Activated CD4-positive, alpha-beta memory T cell treated with anti-CD3 and anti-CD28 coated beads for 36 hours (primary cell): ENCODE measurements around the gene GINS2. TPM values are rescaled to one million over a fixed set of nuclear protein-coding genes. Genes with fewer than 3 reads are reported as not detected.

Experiments used
- CTCF ChIA-PET: fragments of 350-600 bp; sonication (Branson Sonifier 250); formaldehyde crosslinking; loops from one replicate; lab custom pipeline; 2021; ENCODE audit warnings: antibody characterized with exemption, inconsistent platforms; lab: Charles Lee
- POLR2A ChIA-PET: fragments of 350-600 bp; sonication (Branson Sonifier 250); formaldehyde crosslinking; loops from one replicate; lab custom pipeline; 2021; ENCODE audit warnings: antibody characterized with exemption; lab: Charles Lee
- DNase-seq: peaks from one replicate; pipeline ENCODE4 v3.0.0-alpha.2; 2020
- H3K27ac Mint-ChIP-seq: one replicate; pipeline ENCODE4 v1.8.0; 2021; ENCODE audit warnings: mixed read lengths
- H3K27me3 Mint-ChIP-seq: one replicate; pipeline ENCODE4 v1.8.0; 2021; ENCODE audit warnings: mixed read lengths
- H3K36me3 Mint-ChIP-seq: one replicate; pipeline ENCODE4 v1.8.0; 2021; ENCODE audit warnings: mixed read lengths
- H3K4me1 Mint-ChIP-seq: one replicate; pipeline ENCODE4 v1.8.0; 2021; ENCODE audit warnings: low read depth, mixed read lengths
- H3K4me3 Mint-ChIP-seq: one replicate; pipeline ENCODE4 v1.8.0; 2021; ENCODE audit warnings: mild to moderate bottlenecking, mixed read lengths
- H3K9me3 Mint-ChIP-seq: one replicate; pipeline ENCODE4 v1.8.0; 2021; ENCODE audit warnings: mixed read lengths
- intact Hi-C: fragments of 100-400 bp; cut with micrococcal nuclease; formaldehyde crosslinking; loops from one replicate; pipeline ENCODE4 v1.15.1; 2023
- total RNA-seq, 2 experiments: library from RNA; stranded (reverse); gene quantifications; one replicate each; pipeline ENCODE4 v1.2.3, GENCODE V29; 2021

GINS2 gene
- total RNA-seq: 10 to 100 TPM; 66.9 to 67.8 TPM

GRCh38 chr16:85688586-85689284 is at the start of gene GINS2:
Gene GINS2, minus strand, starts transcription at chr16:85688954. Its CDS starts 56 bp downstream, at chr16:85688898.
- Mint-ChIP-seq H3K9me3 (no peaks in the 10 kb centered on the region), H3K4me1 (peaks cover 15% of the 10 kb centered on the region), H3K27me3 (no peaks in the 10 kb centered on the region), H3K27ac (peak within 1 kb of the TSS; percentile 67), H3K4me3 (peak within 1 kb of the TSS; percentile 88), H3K36me3 (peaks cover 16% of the 10 kb centered on the region)
- peak; percentile 95 for DNase-seq
- POLR2A ChIA-PET: interaction anchor here (1.4 kb wide), 1 partner anchor 21 kb away, joined by 3 read pairs; no protein-coding TSS in a partner anchor
- intact Hi-C loops: loop anchor here (2.0 to 5.0 kb wide), 3 partner anchors 76 to 248 kb away; partner anchors contain the start of gene GSE1
- CTCF ChIA-PET: interaction anchor here (1.0 to 1.1 kb wide), 2 partner anchors 29 to 74 kb away, joined by 3 read pairs; no protein-coding TSS in a partner anchor

GRCh38 chr16:85736921-85737320 is 48.2 kb upstream of the GINS2 start:
- no peak overlapping the region for H3K4me3 Mint-ChIP-seq
- CTCF ChIA-PET: interaction anchor here (1.0 kb wide), 1 partner anchor 82 kb away, joined by 3 read pairs; no protein-coding TSS in a partner anchor
- POLR2A ChIA-PET: no interaction called here
- no peaks in the 10 kb centered on the region for H3K36me3 Mint-ChIP-seq
- DNase-seq: no peak
- no peaks in the 10 kb centered on the region for H3K9me3 Mint-ChIP-seq
- H3K27me3 Mint-ChIP-seq: no peaks in the 10 kb centered on the region
- H3K27ac Mint-ChIP-seq: no peak overlapping the region
- H3K4me1 Mint-ChIP-seq: peaks cover 15% of the 10 kb centered on the region
- intact Hi-C loops: no loop called here

GRCh38 chr16:85735946-85736345 is 47.2 kb upstream of the GINS2 start:
- no peak for DNase-seq
- peaks cover 15% of the 10 kb centered on the region for H3K4me1 Mint-ChIP-seq
- intact Hi-C loops: no loop called here
- POLR2A ChIA-PET: no interaction called here
- no peaks in the 10 kb centered on the region for H3K9me3 Mint-ChIP-seq
- no peaks in the 10 kb centered on the region for H3K27me3 Mint-ChIP-seq
- no peak overlapping the region for H3K27ac Mint-ChIP-seq
- CTCF ChIA-PET: interaction anchor here (1.0 kb wide), 1 partner anchor 83 kb away, joined by 3 read pairs; no protein-coding TSS in a partner anchor
- no peak overlapping the region for H3K4me3 Mint-ChIP-seq
- no peaks in the 10 kb centered on the region for H3K36me3 Mint-ChIP-seq

GRCh38 chr16:85735225-85735635 is 46.5 kb upstream of the GINS2 start:
- intact Hi-C loops: no loop called here
- peaks cover 15% of the 10 kb centered on the region for H3K4me1 Mint-ChIP-seq
- POLR2A ChIA-PET: no interaction called here
- H3K9me3 Mint-ChIP-seq: no peaks in the 10 kb centered on the region
- CTCF ChIA-PET: no interaction called here
- no peak overlapping the region for H3K27ac Mint-ChIP-seq
- peak; percentile 66 for DNase-seq
- H3K27me3 Mint-ChIP-seq: no peaks in the 10 kb centered on the region
- H3K4me3 Mint-ChIP-seq: no peak overlapping the region
- H3K36me3 Mint-ChIP-seq: no peaks in the 10 kb centered on the region

GRCh38 chr16:85734311-85735017 is 45.7 kb upstream of the GINS2 start:
- no peaks in the 10 kb centered on the region for H3K9me3 Mint-ChIP-seq
- DNase-seq: no peak
- peaks cover 15% of the 10 kb centered on the region for H3K4me1 Mint-ChIP-seq
- H3K36me3 Mint-ChIP-seq: no peaks in the 10 kb centered on the region
- intact Hi-C loops: no loop called here
- no peak overlapping the region for H3K27ac Mint-ChIP-seq
- no peaks in the 10 kb centered on the region for H3K27me3 Mint-ChIP-seq
- CTCF ChIA-PET: no interaction called here
- H3K4me3 Mint-ChIP-seq: no peak overlapping the region
- POLR2A ChIA-PET: no interaction called here

GRCh38 chr16:85733839-85734170 is 45.1 kb upstream of the GINS2 start:
- DNase-seq: no peak
- CTCF ChIA-PET: no interaction called here
- H3K27me3 Mint-ChIP-seq: no peaks in the 10 kb centered on the region
- intact Hi-C loops: no loop called here
- H3K4me1 Mint-ChIP-seq: peaks cover 15% of the 10 kb centered on the region
- no peaks in the 10 kb centered on the region for H3K36me3 Mint-ChIP-seq
- no peak overlapping the region for H3K4me3 Mint-ChIP-seq
- no peaks in the 10 kb centered on the region for H3K9me3 Mint-ChIP-seq
- no peak overlapping the region for H3K27ac Mint-ChIP-seq
- POLR2A ChIA-PET: no interaction called here

GRCh38 chr16:85733155-85733838 is 44.5 kb upstream of the GINS2 start:
- H3K4me3 Mint-ChIP-seq: no peak overlapping the region
- intact Hi-C loops: no loop called here

GRCh38 chr16:85731179-85731578 is 42.4 kb upstream of the GINS2 start:
- POLR2A ChIA-PET: no interaction called here
- intact Hi-C loops: no loop called here
- H3K36me3 Mint-ChIP-seq: no peaks in the 10 kb centered on the region
- H3K4me1 Mint-ChIP-seq: peaks cover 13% of the 10 kb centered on the region
- no peak for DNase-seq
- no peaks in the 10 kb centered on the region for H3K27me3 Mint-ChIP-seq
- CTCF ChIA-PET: interaction anchor here (0.9 kb wide), 1 partner anchor 115 kb away, joined by 3 read pairs; no protein-coding TSS in a partner anchor
- H3K9me3 Mint-ChIP-seq: no peaks in the 10 kb centered on the region
- H3K4me3 Mint-ChIP-seq: no peak overlapping the region
- no peak overlapping the region for H3K27ac Mint-ChIP-seq

More at GRCh38 chr16:85733155-85733838, 44.5 kb upstream of the GINS2 start:
- peaks cover 15% of the 10 kb centered on the region for H3K4me1 Mint-ChIP-seq
- no peaks in the 10 kb centered on the region for H3K9me3 Mint-ChIP-seq
- no peaks in the 10 kb centered on the region for H3K36me3 Mint-ChIP-seq
- CTCF ChIA-PET: no interaction called here
- no peaks in the 10 kb centered on the region for H3K27me3 Mint-ChIP-seq
- no peak for DNase-seq
- POLR2A ChIA-PET: no interaction called here
- no peak overlapping the region for H3K27ac Mint-ChIP-seq

- intact Hi-C loops: no loop called here
- CTCF ChIA-PET: no interaction called here
Observed at GRCh38 chr16:85730186-85730465, 41.4 kb upstream of the GINS2 start.

GRCh38 chr16:85729452-85730185 is 40.9 kb upstream of the GINS2 start:
- H3K27ac Mint-ChIP-seq: no peak overlapping the region
- ChIA-PET POLR2A (no interaction called here), CTCF (interaction anchor here (0.8 kb wide), 1 partner anchor 12 kb away, joined by 3 read pairs; no protein-coding TSS in a partner anchor)
- H3K4me3 Mint-ChIP-seq: no peak overlapping the region
- no peaks in the 10 kb centered on the region for H3K4me1 Mint-ChIP-seq
- no peaks in the 10 kb centered on the region for H3K27me3 Mint-ChIP-seq
- H3K36me3 Mint-ChIP-seq: no peaks in the 10 kb centered on the region
- intact Hi-C loops: no loop called here
- H3K9me3 Mint-ChIP-seq: no peaks in the 10 kb centered on the region
- no peak for DNase-seq

More at GRCh38 chr16:85730186-85730465, 41.4 kb upstream of the GINS2 start:
- Mint-ChIP-seq H3K36me3 (no peaks in the 10 kb centered on the region), H3K9me3 (no peaks in the 10 kb centered on the region), H3K27me3 (no peaks in the 10 kb centered on the region), H3K4me3 (no peak overlapping the region), H3K4me1 (peaks cover 3% of the 10 kb centered on the region), H3K27ac (no peak overlapping the region)
- no peak for DNase-seq
- POLR2A ChIA-PET: no interaction called here

GRCh38 chr16:85728879-85729278 is 40.1 kb upstream of the GINS2 start:
- no peaks in the 10 kb centered on the region for H3K27me3 Mint-ChIP-seq
- no peak overlapping the region for H3K27ac Mint-ChIP-seq
- no peaks in the 10 kb centered on the region for H3K9me3 Mint-ChIP-seq
- DNase-seq: no peak
- H3K36me3 Mint-ChIP-seq: no peaks in the 10 kb centered on the region
- ChIA-PET CTCF (no interaction called here), POLR2A (no interaction called here)
- no peak overlapping the region for H3K4me3 Mint-ChIP-seq
- intact Hi-C loops: no loop called here
- H3K4me1 Mint-ChIP-seq: no peaks in the 10 kb centered on the region

GRCh38 chr16:85724936-85725335 is 36.2 kb upstream of the GINS2 start:
- Mint-ChIP-seq H3K4me1 (no peaks in the 10 kb centered on the region), H3K9me3 (no peaks in the 10 kb centered on the region), H3K4me3 (no peak overlapping the region), H3K27me3 (no peaks in the 10 kb centered on the region), H3K36me3 (no peaks in the 10 kb centered on the region), H3K27ac (no peak overlapping the region)
- ChIA-PET CTCF (no interaction called here), POLR2A (no interaction called here)
- no peak for DNase-seq
- intact Hi-C loops: no loop called here
